Esophagus (tissue), 2 donors: ENCODE measurements around the gene MRPL43. TPM values are rescaled to one million over a fixed set of nuclear protein-coding genes. Genes with fewer than 3 reads are reported as not detected.

Experiments used
- H3K27ac ChIP-seq, 2 donors: one replicate each; pipeline ENCODE4 v1.5.1; 2013; ENCODE audit warnings: low read depth in 2 of 2, mild to moderate bottlenecking in 2 of 2, inconsistent platforms in 1 of 2, low read length in 1 of 2, moderate library complexity in 1 of 2
- H3K27me3 ChIP-seq, 2 donors: one replicate each; pipeline ENCODE4 v1.6.1; 2013; ENCODE audit warnings: low read length in 2 of 2, control low read depth in 1 of 2, mild to moderate bottlenecking in 1 of 2; ENCODE audit not compliant: insufficient read depth in 2 of 2, control insufficient read depth in 1 of 2
- H3K36me3 ChIP-seq, 2 donors: one replicate each; pipeline ENCODE4 v1.6.1; 2013; ENCODE audit warnings: low read length in 1 of 2; ENCODE audit not compliant: control insufficient read depth in 2 of 2, insufficient read depth in 2 of 2
- H3K4me1 ChIP-seq, 2 donors: one replicate each; pipeline ENCODE4 v1.6.1; 2013; ENCODE audit warnings: low read length in 1 of 2; ENCODE audit not compliant: control insufficient read depth in 2 of 2, insufficient read depth in 2 of 2
- H3K4me3 ChIP-seq, 2 donors: one replicate each; pipeline ENCODE4 v1.5.1; 2013; ENCODE audit warnings: low read length in 2 of 2, mild to moderate bottlenecking in 2 of 2, low read depth in 1 of 2, moderate library complexity in 1 of 2
- H3K9me3 ChIP-seq, 2 donors: one replicate each; pipeline ENCODE4 v1.6.1; 2013; ENCODE audit warnings: mild to moderate bottlenecking in 2 of 2, low read depth in 1 of 2, low read length in 1 of 2, moderate library complexity in 1 of 2; ENCODE audit not compliant: control insufficient read depth in 2 of 2, insufficient read depth in 1 of 2
- WGBS, 2 donors: extraction: QIAGEN DNeasy Blood & Tissue Kit; methylation state at CpG; one replicate each; pipeline ENCODE4 v1.1.7; 2013; 5-methylcytosine and 5-hydroxymethylcytosine counted together
- polyA plus RNA-seq, 2 donors: library from polyadenylated mRNA; stranded (reverse); fragments of 200-250 nt; gene quantifications; one replicate each; pipeline ENCODE4 v1.2.3, GENCODE V29; 2013
- donor health status: healthy with polysubstance abuse.
- donor health status: Bipolar disorder and iron deficiency.

Gene MRPL43
- polyA plus RNA-seq, 2 donors = 60.6 to 89.1 TPM

- Histone ChIP-seq H3K4me1 (no peaks in the 10 kb centered on the region), H3K36me3 (no peaks in the 10 kb centered on the region), H3K9me3 (peaks cover 0 to 2% of the 10 kb centered on the region in 2 donors), H3K27me3 (no peaks in the 10 kb centered on the region), H3K27ac (no peak overlapping the region), H3K4me3 (no peak overlapping the region)
- WGBS, 2 donors = 85% methylated on average over 10 of the region's 10 CpGs
These were observed 33.3 kb upstream of the MRPL43 start for GRCh38 chr10:101020427-101021075.

GRCh38 chr10:101019440-101019703 is 32.1 kb upstream of the MRPL43 start:
- no peaks in the 10 kb centered on the region for H3K4me1 ChIP-seq
- no peaks in the 10 kb centered on the region for H3K36me3 ChIP-seq
- H3K4me3 ChIP-seq = no peak overlapping the region
- no peak overlapping the region for H3K27ac ChIP-seq
- WGBS, 2 donors = 45 to 49% methylated on average over 2 of the region's 2 CpGs
- H3K9me3 ChIP-seq = peaks cover 0 to 2% of the 10 kb centered on the region in 2 donors
- H3K27me3 ChIP-seq = no peaks in the 10 kb centered on the region

GRCh38 chr10:101018600-101019439 is 31.5 kb upstream of the MRPL43 start:
- peaks cover 0 to 2% of the 10 kb centered on the region in 2 donors for H3K9me3 ChIP-seq
- WGBS, 2 donors = 21 to 22% methylated on average over 44 to 45 of the region's 45 CpGs
- no peaks in the 10 kb centered on the region for H3K36me3 ChIP-seq
- no peak overlapping the region for H3K4me3 ChIP-seq
- no peak overlapping the region for H3K27ac ChIP-seq
- H3K27me3 ChIP-seq = no peaks in the 10 kb centered on the region
- no peaks in the 10 kb centered on the region for H3K4me1 ChIP-seq

- Histone ChIP-seq H3K9me3 (peaks cover 0 to 2% of the 10 kb centered on the region in 2 donors), H3K36me3 (no peaks in the 10 kb centered on the region), H3K27ac (no peak overlapping the region), H3K4me3 (no peak overlapping the region), H3K4me1 (peaks cover 0 to 1% of the 10 kb centered on the region in 2 donors), H3K27me3 (no peaks in the 10 kb centered on the region)
- WGBS, 2 donors = 62 to 64% methylated on average over 19 to 20 of the region's 20 CpGs
These were observed 30.9 kb upstream of the MRPL43 start for GRCh38 chr10:101018118-101018599.

GRCh38 chr10:101016814-101017213 is 29.5 kb upstream of the MRPL43 start:
- Histone ChIP-seq H3K4me3 (no peak overlapping the region), H3K27me3 (no peaks in the 10 kb centered on the region)
- 65 to 71% methylated on average over 5 of the region's 5 CpGs for WGBS, 2 donors

GRCh38 chr10:101015582-101015973 is 28.3 kb upstream of the MRPL43 start:
- Histone ChIP-seq H3K27ac (no peak overlapping the region), H3K4me1 (peaks cover 0 to 3% of the 10 kb centered on the region in 2 donors), H3K9me3 (no peaks in the 10 kb centered on the region), H3K27me3 (no peaks in the 10 kb centered on the region), H3K4me3 (no peak overlapping the region), H3K36me3 (no peaks in the 10 kb centered on the region)
- WGBS, 2 donors = 72 to 75% methylated on average over 7 to 8 of the region's 8 CpGs

More at GRCh38 chr10:101016814-101017213, 29.5 kb upstream of the MRPL43 start:
- H3K4me1 ChIP-seq = peaks cover 0 to 3% of the 10 kb centered on the region in 2 donors
- H3K36me3 ChIP-seq = no peaks in the 10 kb centered on the region
- H3K9me3 ChIP-seq = peaks cover 0 to under 1% of the 10 kb centered on the region in 2 donors
- H3K27ac ChIP-seq = no peak overlapping the region

- Histone ChIP-seq H3K27ac (no peak overlapping the region), H3K27me3 (no peaks in the 10 kb centered on the region), H3K36me3 (no peaks in the 10 kb centered on the region), H3K4me1 (peaks cover 0 to 3% of the 10 kb centered on the region in 2 donors), H3K9me3 (no peaks in the 10 kb centered on the region), H3K4me3 (no peak overlapping the region)
- 31 to 41% methylated on average over 6 to 7 of the region's 7 CpGs for WGBS, 2 donors
These were observed 27.8 kb upstream of the MRPL43 start for GRCh38 chr10:101014966-101015581.

GRCh38 chr10:101014230-101014884 is 27.1 kb upstream of the MRPL43 start:
- H3K9me3 ChIP-seq = no peaks in the 10 kb centered on the region
- no peak overlapping the region for H3K27ac ChIP-seq
- no peaks in the 10 kb centered on the region for H3K27me3 ChIP-seq
- 17 to 18% methylated on average over 11 of the region's 11 CpGs for WGBS, 2 donors
- no peaks in the 10 kb centered on the region for H3K36me3 ChIP-seq
- no peak overlapping the region for H3K4me3 ChIP-seq
- peaks cover 0 to 3% of the 10 kb centered on the region in 2 donors for H3K4me1 ChIP-seq

- Histone ChIP-seq H3K27me3 (no peaks in the 10 kb centered on the region), H3K9me3 (no peaks in the 10 kb centered on the region), H3K4me1 (peaks cover 4 to 6% of the 10 kb centered on the region in 2 donors), H3K27ac (peak overlapping the region in 1 of 2 donors; percentile 40), H3K4me3 (no peak overlapping the region), H3K36me3 (no peaks in the 10 kb centered on the region)
- WGBS, 2 donors = 30 to 33% methylated on average over 9 of the region's 9 CpGs
These were observed 26.1 kb upstream of the MRPL43 start for GRCh38 chr10:101013365-101013825.
